ENCODE data around the gene KRTAP12-2. TPM values are rescaled to one million over a fixed set of nuclear protein-coding genes. Genes with fewer than 3 reads are reported as not detected.

Gene KRTAP12-2
- total RNA-seq, 4 donors from 2014 or later: not detected

- H3K4me1 ChIP-seq: no peaks in the 10 kb centered on the region
- H3K4me3 ChIP-seq: no peak within 1 kb of the TSS
- DNase-seq: no peak
- H3K9me3 ChIP-seq: peaks cover 0 to 8% (median 0%) of the 10 kb centered on the region in 3 donors
- H3K27me3 ChIP-seq: peaks cover 0 to 45% (median 0%) of the 10 kb centered on the region in 4 donors
- 47 to 57% methylated on average over 9 of the region's 9 CpGs for WGBS, 2 donors
- intact Hi-C loops (cut with DNase I): no loop called here
- peak within 1 kb of the TSS in 1 of 4 donors; percentile 6 for H3K27ac ChIP-seq
- TF ChIP-seq CTCF (IDR thresholded peaks at IDR 0.05) (no peak), POLR2A (IDR thresholded peaks at IDR 0.05) (no peak)
- no peaks in the 10 kb centered on the region for H3K36me3 ChIP-seq
These were observed 12.1 kb downstream of the KRTAP12-2 start, which contains the start of gene KRTAP12-4 for GRCh38 chr21:44654576-44655175. Gene KRTAP12-4, minus strand, starts transcription at chr21:44654659. Its CDS starts 45 bp downstream, at chr21:44654614.

GRCh38 chr21:44653656-44654575 is 12.8 kb downstream of the KRTAP12-2 start:
- no peaks in the 10 kb centered on the region for H3K36me3 ChIP-seq
- 74 to 85% methylated on average over 12 to 15 of the region's 17 CpGs for WGBS, 2 donors
- no peak overlapping the region for H3K4me3 ChIP-seq
- no peaks in the 10 kb centered on the region for H3K4me1 ChIP-seq
- H3K27me3 ChIP-seq: peaks cover 0 to 43% (median 0%) of the 10 kb centered on the region in 4 donors
- no peak for DNase-seq
- H3K27ac ChIP-seq: peak overlapping the region in 1 of 4 donors; percentile 6
- intact Hi-C loops (cut with DNase I): no loop called here
- peaks cover 0 to 8% (median 0%) of the 10 kb centered on the region in 3 donors for H3K9me3 ChIP-seq
- TF ChIP-seq POLR2A (IDR thresholded peaks at IDR 0.05) (no peak), CTCF (IDR thresholded peaks at IDR 0.05) (no peak)

GRCh38 chr21:44653123-44653522 is 13.6 kb downstream of the KRTAP12-2 start:
- DNase-seq: no peak
- WGBS, 2 donors: 70 to 79% methylated on average over 14 of the region's 14 CpGs
- Histone ChIP-seq H3K9me3 (peaks cover 0 to 8% (median 0%) of the 10 kb centered on the region in 3 donors), H3K4me3 (no peak overlapping the region), H3K27ac (no peak overlapping the region), H3K27me3 (peaks cover 0 to 43% (median 0%) of the 10 kb centered on the region in 4 donors), H3K36me3 (no peaks in the 10 kb centered on the region), H3K4me1 (no peaks in the 10 kb centered on the region)
- TF ChIP-seq CTCF (IDR thresholded peaks at IDR 0.05) (no peak), POLR2A (IDR thresholded peaks at IDR 0.05) (no peak)
- intact Hi-C loops (cut with DNase I): no loop called here

GRCh38 chr21:44650973-44651675 is 15.6 kb downstream of the KRTAP12-2 start:
- intact Hi-C loops (cut with DNase I): no loop called here
- peaks cover 0 to 49% (median 0%) of the 10 kb centered on the region in 4 donors for H3K27me3 ChIP-seq
- TF ChIP-seq POLR2A (IDR thresholded peaks at IDR 0.05) (no peak), CTCF (IDR thresholded peaks at IDR 0.05) (no peak)

More at GRCh38 chr21:44650973-44651675, 15.6 kb downstream of the KRTAP12-2 start:
- H3K27ac ChIP-seq: no peak overlapping the region
- DNase-seq: no peak
- WGBS, 2 donors: 75 to 90% methylated on average over 9 of the region's 12 CpGs
- no peaks in the 10 kb centered on the region for H3K36me3 ChIP-seq
- H3K9me3 ChIP-seq: no peaks in the 10 kb centered on the region
- no peak overlapping the region for H3K4me3 ChIP-seq
- H3K4me1 ChIP-seq: no peaks in the 10 kb centered on the region

Data from esophagus squamous epithelium (tissue), 5 donors.